Measurements from ENCODE around the gene CMTM8. TPM values are rescaled to one million over a fixed set of nuclear protein-coding genes. Genes with fewer than 3 reads are reported as not detected.

CMTM8 gene
- total and polyA plus RNA-seq, 2 of the 8 experiments (the other 6 are each of a cell fraction or from before 2014, with no cell fraction given) = 10.5 to 22.4 TPM

DNA sequence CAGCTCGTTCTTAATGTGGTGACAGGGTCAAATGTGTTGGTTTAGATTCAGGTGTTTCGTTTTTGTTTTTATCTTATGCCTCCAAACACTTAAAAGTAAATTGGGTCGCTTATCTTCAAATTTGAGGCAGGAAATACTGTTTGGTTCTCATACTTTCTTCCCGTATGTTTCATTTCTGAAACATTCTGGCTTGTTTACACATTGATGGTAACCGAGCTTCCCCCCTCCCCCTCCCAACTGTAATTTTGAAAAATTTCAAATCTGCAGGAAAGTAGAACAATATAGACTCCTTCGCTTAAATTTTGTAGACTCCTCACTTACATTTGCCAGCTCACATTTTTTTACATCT, 64.9 kb downstream of the CMTM8 start:
- POLR2A ChIA-PET (ENCODE audit: partially characterized antibody) = no interaction called here
- Histone ChIP-seq H4K8ac (ENCODE audit: extremely low read depth, insufficient read depth, low read length) (no peak overlapping the region), H3K27me3 (replicated peaks in 1 of 4; ENCODE audit: control insufficient read depth in 3 of 4, extremely low read depth in 1 of 4, insufficient read depth in 3 of 4, low read length in 3 of 4) (no peaks in the 10 kb centered on the region), H3K9ac (replicated peaks in 1 of 4; ENCODE audit: extremely low read depth in 1 of 4, low read depth in 3 of 4, low read length in 3 of 4) (no peak overlapping the region), H3K79me2 (ENCODE audit: control insufficient read depth in 1 of 2, insufficient read depth in 2 of 2, low read length in 2 of 2) (no peaks in the 10 kb centered on the region), H3K23ac (ENCODE audit: insufficient read length) (no peak overlapping the region), H3K18ac (ENCODE audit: extremely low read depth, low read length) (no peak overlapping the region), H3K56ac (replicated peaks; ENCODE audit: insufficient read length, low read depth, low read length) (no peak overlapping the region), H4K5ac (ENCODE audit: insufficient read length, low read depth, low read length) (no peak overlapping the region), H3K36me3 (ENCODE audit: control insufficient read depth in 2 of 4, insufficient read depth in 4 of 4, low read length in 3 of 4) (no peaks in the 10 kb centered on the region), H3K4me2 (ENCODE audit: insufficient read depth in 1 of 2, low read depth in 2 of 2, low read length in 2 of 2) (no peak overlapping the region), H2AFZ (ENCODE audit: low read length) (no peak overlapping the region), H3K4me1 (replicated peaks in 1 of 4; ENCODE audit: control insufficient read depth in 3 of 4, insufficient read depth in 4 of 4, low read length in 3 of 4) (peaks cover 0 to 18% (median 5%) of the 10 kb centered on the region in 4 experiments; a peak in 4 of 7 replicates), H3K9me3 (ENCODE audit: insufficient read depth in 2 of 2, low read depth in 1 of 2, low read length in 1 of 2) (no peaks in the 10 kb centered on the region), H2AK5ac (ENCODE audit: low read depth, low read length) (no peak overlapping the region), H2BK15ac (ENCODE audit: low read length) (no peak overlapping the region), H3K79me1 (ENCODE audit: low read depth, low read length) (no peaks in the 10 kb centered on the region; the same call in none of the 2 replicates), H2BK20ac (ENCODE audit: low read length) (no peak overlapping the region), H2BK12ac (ENCODE audit: low read depth, low read length) (no peak overlapping the region), H3K27ac (ENCODE audit: low read depth, low read length) (no peak overlapping the region), H4K20me1 (replicated peaks in 1 of 2; ENCODE audit: control insufficient read depth in 1 of 2, insufficient read depth in 2 of 2, low read length in 2 of 2) (no peaks in the 10 kb centered on the region), H2BK120ac (replicated peaks; ENCODE audit: low read depth, low read length) (no peak overlapping the region), H3K4ac (replicated peaks; ENCODE audit: insufficient read length, low read depth, low read length) (no peak overlapping the region), H3K4me3 (ENCODE audit: extremely low read depth in 1 of 4, insufficient read depth in 2 of 4, low read depth in 3 of 4, low read length in 4 of 4) (no peak overlapping the region), H2BK5ac (ENCODE audit: low read depth, low read length) (no peak overlapping the region), H4K91ac (replicated peaks; ENCODE audit: insufficient read length, low read length) (no peak overlapping the region), H3K14ac (ENCODE audit: insufficient read length) (no peak overlapping the region), H3K23me2 (ENCODE audit: low read depth, low read length) (no peaks in the 10 kb centered on the region)
- CTCF ChIA-PET (ENCODE audit: partially characterized antibody) = interaction anchor here (1.0 to 7.6 kb wide), 2 partner anchors 32 to 126 kb away, joined by 4 to 54 read pairs; no protein-coding TSS in a partner anchor
- FAIRE-seq (no peak), DNase-seq (ENCODE audit: low read depth in 1 of 2, low spot score in 2 of 2) (no peak)
- 92% methylated on average over 6 of the region's 6 CpGs; no CpG with 5 or more reads in 1 of the 2 experiments for WGBS, 2 experiments (ENCODE audit: extremely low coverage in 1 of 2, insufficient coverage in 1 of 2, insufficient read length in 1 of 2, insufficient replicate concordance in 2 of 2, low coverage in 1 of 2, low lambda C conversion rate in 2 of 2, missing lambda C conversion rate in 1 of 2)
- no peak for TF ChIP-seq FOSL1 (IDR thresholded peaks at IDR 0.05; ENCODE audit: insufficient read depth, low read depth, low read length)
- TF ChIP-seq SIX5 (IDR thresholded peaks at IDR 0.05; ENCODE audit: low read depth, low read length) = no peak
- no peak for TF ChIP-seq CBX5 (IDR thresholded peaks at IDR 0.05; ENCODE audit: low read depth, low read length)
- no peak for TF ChIP-seq TAF1 (IDR thresholded peaks at IDR 0.05; ENCODE audit: low read depth, low read length)
- no peak for TF ChIP-seq RAD21 (IDR thresholded peaks at IDR 0.05 in 1 of 2, conservative IDR thresholded peaks at IDR 0.05 in 1 of 2; ENCODE audit: low read depth in 2 of 2, low read length in 2 of 2)
- TF ChIP-seq SAP30 (IDR thresholded peaks at IDR 0.05; ENCODE audit: insufficient read depth, insufficient replicate concordance, low read length) = no peak
- TF ChIP-seq, protein P1, sequence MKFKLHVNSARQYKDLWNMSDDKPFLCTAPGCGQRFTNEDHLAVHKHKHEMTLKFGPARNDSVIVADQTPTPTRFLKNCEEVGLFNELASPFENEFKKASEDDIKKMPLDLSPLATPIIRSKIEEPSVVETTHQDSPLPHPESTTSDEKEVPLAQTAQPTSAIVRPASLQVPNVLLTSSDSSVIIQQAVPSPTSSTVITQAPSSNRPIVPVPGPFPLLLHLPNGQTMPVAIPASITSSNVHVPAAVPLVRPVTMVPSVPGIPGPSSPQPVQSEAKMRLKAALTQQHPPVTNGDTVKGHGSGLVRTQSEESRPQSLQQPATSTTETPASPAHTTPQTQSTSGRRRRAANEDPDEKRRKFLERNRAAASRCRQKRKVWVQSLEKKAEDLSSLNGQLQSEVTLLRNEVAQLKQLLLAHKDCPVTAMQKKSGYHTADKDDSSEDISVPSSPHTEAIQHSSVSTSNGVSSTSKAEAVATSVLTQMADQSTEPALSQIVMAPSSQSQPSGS (IDR thresholded peaks at IDR 0.05; ENCODE audit: low read length) = no peak
